Mesenchymal stem cell (in vitro differentiated cells and primary cell): ENCODE results near the gene E2F2.

Experiments used
- DNase-seq: peaks from one replicate; pipeline ENCODE4 v3.0.0-alpha.2; 2013
- H2AFZ ChIP-seq: one replicate; pipeline ENCODE4 v1.6.1; 2013; ENCODE audit warnings: low read depth, mild to moderate bottlenecking, control low read depth, inconsistent platforms, low read length, moderate library complexity
- H2AK5ac ChIP-seq: 2 replicates; pipeline ENCODE4 v1.6.1; 2013; ENCODE audit warnings: low read length, moderate library complexity, mild to moderate bottlenecking, inconsistent platforms; ENCODE audit not compliant: severe bottlenecking
- H2BK120ac ChIP-seq: one replicate; pipeline ENCODE4 v1.6.1; 2013; ENCODE audit warnings: low read depth, mild to moderate bottlenecking, inconsistent platforms, low read length, moderate library complexity
- H2BK12ac ChIP-seq, 2 experiments: one replicate each; pipeline ENCODE4 v1.6.1; 2013; ENCODE audit warnings: inconsistent platforms in 2 of 2, low read length in 2 of 2, mild to moderate bottlenecking in 2 of 2, moderate library complexity in 2 of 2, control low read depth in 1 of 2
- H2BK15ac ChIP-seq: one replicate; pipeline ENCODE4 v1.6.1; 2013; ENCODE audit warnings: mild to moderate bottlenecking, low read depth, inconsistent platforms; ENCODE audit not compliant: poor library complexity, severe bottlenecking
- H2BK5ac ChIP-seq: 2 replicates; pipeline ENCODE4 v1.6.1; 2013; ENCODE audit warnings: low read depth, mild to moderate bottlenecking, low read length, control low read depth, inconsistent platforms; ENCODE audit not compliant: poor library complexity, severe bottlenecking
- H3K14ac ChIP-seq, 2 experiments: one replicate each; pipeline ENCODE4 v1.6.1; 2013; ENCODE audit warnings: inconsistent platforms in 2 of 2, low read length in 2 of 2, control low read depth in 1 of 2, mild to moderate bottlenecking in 1 of 2, moderate library complexity in 1 of 2
- H3K18ac ChIP-seq, 2 experiments: one replicate each; pipeline ENCODE4 v1.6.1; 2013; ENCODE audit warnings: inconsistent platforms in 2 of 2, low read length in 2 of 2, control low read depth in 1 of 2, low read depth in 1 of 2, mild to moderate bottlenecking in 1 of 2
- H3K23ac ChIP-seq, 2 experiments: one replicate each; pipeline ENCODE4 v1.6.1; 2013; ENCODE audit warnings: inconsistent platforms in 2 of 2, low read length in 2 of 2, mild to moderate bottlenecking in 2 of 2, moderate library complexity in 2 of 2, control low read depth in 1 of 2
- H3K27ac ChIP-seq: 2 replicates; pipeline ENCODE4 v1.5.1; 2013; ENCODE audit warnings: mild to moderate bottlenecking, moderate library complexity, low read length, control low read depth, inconsistent platforms; ENCODE audit not compliant: poor library complexity, severe bottlenecking
- H3K27me3 ChIP-seq, 2 experiments: 2 replicates each; pipeline versions ENCODE4 v1.6.1 to v1.7.0; 2013; ENCODE audit warnings: low read length in 2 of 2, mild to moderate bottlenecking in 2 of 2, moderate library complexity in 2 of 2, control low read depth in 1 of 2, inconsistent platforms in 1 of 2; ENCODE audit not compliant: control insufficient read depth in 1 of 2, insufficient read depth in 1 of 2
- H3K36me3 ChIP-seq, 2 experiments: 2 replicates each; pipeline versions ENCODE4 v1.6.1 to v1.7.0; 2013; ENCODE audit warnings: low read length in 2 of 2, control low read depth in 1 of 2, inconsistent platforms in 1 of 2, low read depth in 1 of 2, mild to moderate bottlenecking in 1 of 2; ENCODE audit not compliant: insufficient read depth in 2 of 2, control insufficient read depth in 1 of 2
- H3K4ac ChIP-seq, 2 experiments: one replicate each; pipeline ENCODE4 v1.6.1; 2013; ENCODE audit warnings: inconsistent platforms in 2 of 2, low read length in 2 of 2, mild to moderate bottlenecking in 2 of 2, moderate library complexity in 2 of 2, control low read depth in 1 of 2, low read depth in 1 of 2
- H3K4me1 ChIP-seq: 2 replicates; pipeline ENCODE4 v1.6.1; 2013; ENCODE audit warnings: low read depth, low read length, control low read depth; ENCODE audit not compliant: control insufficient read depth, insufficient read depth
- H3K4me2 ChIP-seq: 2 replicates; pipeline ENCODE4 v1.6.1; 2013; ENCODE audit warnings: low read length, mild to moderate bottlenecking, inconsistent platforms; ENCODE audit not compliant: poor library complexity, severe bottlenecking
- H3K4me3 ChIP-seq, 2 experiments: 2 replicates each; pipeline versions ENCODE4 v1.5.1 to v1.7.0; 2013; ENCODE audit warnings: low read length in 2 of 2, mild to moderate bottlenecking in 2 of 2, control low read depth in 1 of 2, low read depth in 1 of 2; ENCODE audit not compliant: insufficient read depth in 1 of 2
- H3K79me1 ChIP-seq: replicated peaks from 2 replicates; pipeline ENCODE4 v1.6.1; 2013; ENCODE audit warnings: mild to moderate bottlenecking, control low read depth, low read length, inconsistent platforms; ENCODE audit not compliant: poor library complexity, severe bottlenecking
- H3K9ac ChIP-seq: 2 replicates; pipeline ENCODE4 v1.7.0; 2013; ENCODE audit warnings: mild to moderate bottlenecking, low read length, moderate library complexity
- H3K9me3 ChIP-seq: 2 replicates; pipeline ENCODE4 v1.7.0; 2013; ENCODE audit warnings: mild to moderate bottlenecking, low read length; ENCODE audit not compliant: control insufficient read depth
- H4K8ac ChIP-seq: one replicate; pipeline ENCODE4 v1.6.1; 2013; ENCODE audit warnings: inconsistent platforms, mild to moderate bottlenecking, low read length, moderate library complexity
- H4K91ac ChIP-seq: one replicate; pipeline ENCODE4 v1.6.1; 2013; ENCODE audit warnings: mild to moderate bottlenecking, low read length, inconsistent platforms
- WGBS: methylation state at CpG from one replicate; pipeline ENCODE4 v1.1.7; 2013; ENCODE audit warnings: mixed read lengths; 5-methylcytosine and 5-hydroxymethylcytosine counted together

The E2F2 gene

GRCh38 chr1:23472351-23473036 is 58.5 kb downstream of the E2F2 start:
- H2BK5ac ChIP-seq = no peak overlapping the region
- H2BK120ac ChIP-seq = no peak overlapping the region
- H2BK12ac ChIP-seq = no peak overlapping the region
- no peak overlapping the region for H4K8ac ChIP-seq
- no peak overlapping the region for H3K4ac ChIP-seq
- peaks cover 3 to 5% of the 10 kb centered on the region in 2 experiments for H3K36me3 ChIP-seq
- H3K27me3 ChIP-seq = no peaks in the 10 kb centered on the region
- H2AFZ ChIP-seq = no peak overlapping the region
- H3K23ac ChIP-seq = no peak overlapping the region
- H3K9ac ChIP-seq = peak overlapping the region; percentile 67
- H3K4me3 ChIP-seq = no peak overlapping the region
- DNase-seq = no peak
- no peak overlapping the region for H3K27ac ChIP-seq
- H3K9me3 ChIP-seq = no peaks in the 10 kb centered on the region
- no peak overlapping the region for H2BK15ac ChIP-seq
- H3K18ac ChIP-seq = no peak overlapping the region
- H3K4me2 ChIP-seq = no peak overlapping the region
- no peak overlapping the region for H2AK5ac ChIP-seq
- H3K14ac ChIP-seq = no peak overlapping the region
- WGBS = 97% methylated on average over 5 of the region's 5 CpGs
- no peak overlapping the region for H4K91ac ChIP-seq
- peaks cover 33% of the 10 kb centered on the region for H3K79me1 ChIP-seq
- H3K4me1 ChIP-seq = peaks cover 16% of the 10 kb centered on the region

DNA sequence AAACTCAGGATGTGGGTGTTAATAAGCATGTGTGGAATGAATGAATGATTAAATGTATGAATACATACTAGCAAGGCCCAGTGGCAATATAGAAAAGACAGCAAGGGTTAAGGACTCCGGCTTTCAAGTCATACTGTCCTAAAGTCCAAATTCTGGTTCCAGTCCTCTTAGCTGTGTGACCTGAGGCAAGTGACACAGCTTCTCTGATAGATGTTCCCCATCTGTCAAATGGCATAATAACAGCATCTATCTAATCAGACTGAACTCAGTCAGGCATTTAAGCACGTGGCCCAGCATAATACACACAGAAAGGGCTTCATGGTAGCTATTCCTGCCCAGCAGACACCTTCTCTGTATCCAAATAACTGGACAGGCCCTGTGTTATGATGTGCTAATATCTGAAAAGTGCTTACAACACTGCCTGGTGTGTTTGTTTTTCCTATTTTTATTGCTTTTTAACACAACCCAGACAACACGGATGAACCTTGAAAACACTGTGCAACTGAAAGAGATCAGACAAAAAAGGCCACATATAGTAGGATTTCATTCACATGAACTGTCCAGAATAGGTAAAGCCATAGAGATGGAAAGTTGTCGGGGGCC is 59.5 kb downstream of the E2F2 start:
- Histone ChIP-seq H3K36me3 (peaks cover 0 to 5% of the 10 kb centered on the region in 2 experiments), H4K91ac (no peak overlapping the region), H3K27me3 (no peaks in the 10 kb centered on the region), H3K79me1 (peaks cover 31% of the 10 kb centered on the region), H2BK5ac (no peak overlapping the region), H3K9ac (peak overlapping the region; percentile 67), H2BK15ac (no peak overlapping the region), H2BK12ac (no peak overlapping the region), H3K4me2 (no peak overlapping the region), H3K18ac (no peak overlapping the region), H2AK5ac (no peak overlapping the region), H4K8ac (peak overlapping the region; percentile 13), H2AFZ (no peak overlapping the region), H3K23ac (no peak overlapping the region), H2BK120ac (no peak overlapping the region), H3K4ac (no peak overlapping the region), H3K4me1 (peaks cover 16% of the 10 kb centered on the region), H3K14ac (no peak overlapping the region), H3K9me3 (no peaks in the 10 kb centered on the region), H3K27ac (no peak overlapping the region), H3K4me3 (peak overlapping the region in 1 of 2 experiments; percentile 7)
- DNase-seq = no peak
- 70% methylated on average over 3 of the region's 4 CpGs for WGBS

DNA sequence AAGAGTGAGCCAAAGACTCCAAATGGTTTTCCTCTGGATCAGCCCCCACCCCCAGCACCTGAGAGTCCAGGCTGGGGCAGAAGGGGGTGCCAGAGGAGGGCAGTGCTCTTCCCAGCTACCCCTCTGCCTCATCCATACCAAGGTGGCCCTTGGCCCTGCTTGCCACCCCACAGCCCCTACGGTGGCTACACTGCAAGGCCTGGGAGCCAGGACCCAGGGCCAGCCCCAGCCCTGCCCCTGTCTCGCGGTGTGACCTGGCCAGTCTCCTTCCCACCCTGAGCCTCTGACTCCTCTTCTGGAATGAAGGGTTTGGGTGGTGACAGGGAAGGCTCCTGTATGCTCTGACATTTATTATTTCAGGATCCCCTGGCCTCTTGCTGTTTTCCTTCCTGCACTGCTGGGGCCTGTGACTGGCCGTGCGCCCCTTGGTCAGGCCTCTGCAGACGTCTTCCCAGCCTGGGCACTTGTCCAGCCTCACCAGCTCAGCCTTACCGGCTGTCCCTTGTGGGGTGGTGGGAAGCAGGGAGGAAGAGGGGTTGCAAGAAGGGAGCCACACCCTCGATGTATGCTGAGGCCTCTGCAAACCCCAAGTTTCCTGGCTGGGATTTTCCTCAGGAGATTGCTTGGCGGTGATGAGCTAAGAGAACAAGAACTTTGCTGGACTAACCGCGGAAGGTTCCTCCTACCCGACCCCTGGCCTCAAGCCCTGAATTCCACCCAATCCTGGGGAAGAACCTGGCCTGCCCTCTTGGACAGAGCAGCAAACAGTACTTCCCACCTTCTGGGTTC is 60.6 kb downstream of the E2F2 start:
- H2BK120ac ChIP-seq = no peak overlapping the region
- no peak overlapping the region for H3K4me2 ChIP-seq
- H4K91ac ChIP-seq = no peak overlapping the region
- DNase-seq = peak; percentile 44
- no peak overlapping the region for H2BK5ac ChIP-seq
- H3K36me3 ChIP-seq = peaks cover 2 to 5% of the 10 kb centered on the region in 2 experiments
- WGBS = 84% methylated on average over 12 of the region's 12 CpGs
- H2BK12ac ChIP-seq = peak overlapping the region in 1 of 2 experiments; percentile 1
- peak overlapping the region; percentile 56 for H3K9ac ChIP-seq
- H3K23ac ChIP-seq = no peak overlapping the region
- H3K14ac ChIP-seq = peak overlapping the region in 1 of 2 experiments; percentile 30
- no peak overlapping the region for H3K27ac ChIP-seq
- H3K18ac ChIP-seq = peak overlapping the region in 1 of 2 experiments; percentile 52
- peak overlapping the region in 1 of 2 experiments; percentile 52 for H3K4me3 ChIP-seq
- H3K9me3 ChIP-seq = no peaks in the 10 kb centered on the region
- peak overlapping the region in 1 of 2 experiments; percentile 21 for H3K4ac ChIP-seq
- H3K79me1 ChIP-seq = peaks cover 32% of the 10 kb centered on the region
- H3K27me3 ChIP-seq = no peaks in the 10 kb centered on the region
- H2AFZ ChIP-seq = no peak overlapping the region
- no peak overlapping the region for H2AK5ac ChIP-seq
- peaks cover 16% of the 10 kb centered on the region for H3K4me1 ChIP-seq
- no peak overlapping the region for H2BK15ac ChIP-seq
- no peak overlapping the region for H4K8ac ChIP-seq
